PFSK-1 (cell line): ENCODE results near the gene ANGPTL8.

ENCODE experiments used
- FOXP2 ChIP-seq: optimal IDR thresholded peaks from 2 replicates; pipeline ENCODE3; 2011; ENCODE audit warnings: borderline replicate concordance, control low read depth, inconsistent platforms; ENCODE audit not compliant: insufficient read depth; ENCODE audit errors: extremely low read length, extremely low read depth
- POLR2AphosphoS5 ChIP-seq: IDR thresholded peaks from 2 replicates; pipeline ENCODE4 v1.6.1; 2012; ENCODE audit warnings: low read depth, mild to moderate bottlenecking, control low read depth, low read length, moderate library complexity
- REST ChIP-seq, 2 experiments: IDR thresholded peaks; 2 replicates each; pipeline versions ENCODE4 v1.6.1 to v1.8.0; 2011 to 2012; ENCODE audit warnings: low read depth in 2 of 2, low read length in 2 of 2, control low read depth in 1 of 2, inconsistent platforms in 1 of 2, mild to moderate bottlenecking in 1 of 2, moderate library complexity in 1 of 2; ENCODE audit not compliant: insufficient read depth in 1 of 2
- SIN3A ChIP-seq: IDR thresholded peaks from 2 replicates; pipeline ENCODE4 v1.6.1; 2012; ENCODE audit warnings: mild to moderate bottlenecking, low read length, moderate library complexity, borderline replicate concordance; ENCODE audit not compliant: insufficient read depth
- TAF1 ChIP-seq: IDR thresholded peaks from 2 replicates; pipeline ENCODE4 v1.6.1; 2012; ENCODE audit warnings: low read length, control low read depth, borderline replicate concordance; ENCODE audit not compliant: insufficient read depth

The ANGPTL8 gene

GRCh38 chr19:11281356-11282049, 42.1 kb downstream of the ANGPTL8 start:
- TF ChIP-seq POLR2AphosphoS5 = no peak
- TF ChIP-seq SIN3A = no peak
- no peak for TF ChIP-seq TAF1
- no peak for TF ChIP-seq FOXP2
- no peak for TF ChIP-seq REST (IDR thresholded peaks at IDR 0.05; ENCODE audit: insufficient read depth in 1 of 2, low read depth in 2 of 2, low read length in 2 of 2)

- no peak for TF ChIP-seq TAF1
- no peak for TF ChIP-seq FOXP2
- no peak for TF ChIP-seq REST (IDR thresholded peaks at IDR 0.05; ENCODE audit: insufficient read depth in 1 of 2, low read depth in 2 of 2, low read length in 2 of 2)
- TF ChIP-seq POLR2AphosphoS5 = no peak
- TF ChIP-seq SIN3A = no peak
Observed at GRCh38 chr19:11284515-11284914, 45.1 kb downstream of the ANGPTL8 start.

GRCh38 chr19:11286312-11286974, 47.0 kb downstream of the ANGPTL8 start:
- TF ChIP-seq TAF1 (no peak), SIN3A (no peak), FOXP2 (no peak), REST (IDR thresholded peaks at IDR 0.05; ENCODE audit: insufficient read depth in 1 of 2, low read depth in 2 of 2, low read length in 2 of 2) (no peak), POLR2AphosphoS5 (no peak)

- no peak for TF ChIP-seq FOXP2
- no peak for TF ChIP-seq TAF1
- no peak for TF ChIP-seq SIN3A
- no peak for TF ChIP-seq POLR2AphosphoS5
- no peak for TF ChIP-seq REST (IDR thresholded peaks at IDR 0.05; ENCODE audit: insufficient read depth in 1 of 2, low read depth in 2 of 2, low read length in 2 of 2)
Observed at GRCh38 chr19:11288349-11288748, 48.9 kb downstream of the ANGPTL8 start.
